Nephron progenitor cell (in vitro differentiated cells): ENCODE results near the gene ENOPH1.
"Not testable (repeated sequence)": the region's sequence is repeated elsewhere in the genome, so short reads cannot be mapped to it uniquely, and the experiment has no call there.

Experiments
- DNase-seq: peaks from one replicate; pipeline ENCODE4 v3.0.0; 2021
- H3K27ac Mint-ChIP-seq: 2 replicates; pipeline ENCODE4 v1.8.0; 2021; ENCODE audit warnings: mild to moderate bottlenecking, moderate library complexity, mixed read lengths
- H3K27me3 Mint-ChIP-seq: 2 replicates; pipeline ENCODE4 v1.8.0; 2021; ENCODE audit warnings: mild to moderate bottlenecking, low read depth, mixed read lengths; ENCODE audit not compliant: poor library complexity
- H3K36me3 Mint-ChIP-seq: 2 replicates; pipeline ENCODE4 v1.8.0; 2021; ENCODE audit warnings: low read depth, mixed read lengths
- H3K4me1 Mint-ChIP-seq: 2 replicates; pipeline ENCODE4 v1.8.0; 2021; ENCODE audit warnings: mixed read lengths
- H3K4me3 Mint-ChIP-seq: 2 replicates; pipeline ENCODE4 v1.8.0; 2021; ENCODE audit warnings: mild to moderate bottlenecking, moderate library complexity, mixed read lengths
- H3K9me3 Mint-ChIP-seq: 2 replicates; pipeline ENCODE4 v1.8.0; 2021; ENCODE audit warnings: mild to moderate bottlenecking, moderate library complexity, mixed read lengths
- TF ChIP-seq, protein P1 (sequence below): fragments of 200-600 bp; sonication (generic); IDR thresholded peaks from 2 replicates; pipeline ENCODE4 v1.5.0; 2021; ENCODE audit warnings: antibody characterized with exemption

Gene ENOPH1

GRCh38 chr4:82430193-82430963 is at the start of gene ENOPH1, which contains the start of gene HNRNPDL:
ENOPH1 (plus strand) TSS chr4:82430590; CDS start chr4:82430830, 240 bp downstream.
HNRNPDL (minus strand) TSS chr4:82430462; CDS start chr4:82429690, 772 bp downstream.
- peak; percentile 95 for DNase-seq
- Mint-ChIP-seq H3K4me1 (peaks cover 66% of the 10 kb centered on the region), H3K27me3 (peaks cover 3% of the 10 kb centered on the region), H3K4me3 (peak within 1 kb of the TSS; percentile 100), H3K9me3 (no peaks in the 10 kb centered on the region), H3K36me3 (peaks cover 64% of the 10 kb centered on the region), H3K27ac (peak within 1 kb of the TSS; percentile 100)
- TF ChIP-seq, protein P1, sequence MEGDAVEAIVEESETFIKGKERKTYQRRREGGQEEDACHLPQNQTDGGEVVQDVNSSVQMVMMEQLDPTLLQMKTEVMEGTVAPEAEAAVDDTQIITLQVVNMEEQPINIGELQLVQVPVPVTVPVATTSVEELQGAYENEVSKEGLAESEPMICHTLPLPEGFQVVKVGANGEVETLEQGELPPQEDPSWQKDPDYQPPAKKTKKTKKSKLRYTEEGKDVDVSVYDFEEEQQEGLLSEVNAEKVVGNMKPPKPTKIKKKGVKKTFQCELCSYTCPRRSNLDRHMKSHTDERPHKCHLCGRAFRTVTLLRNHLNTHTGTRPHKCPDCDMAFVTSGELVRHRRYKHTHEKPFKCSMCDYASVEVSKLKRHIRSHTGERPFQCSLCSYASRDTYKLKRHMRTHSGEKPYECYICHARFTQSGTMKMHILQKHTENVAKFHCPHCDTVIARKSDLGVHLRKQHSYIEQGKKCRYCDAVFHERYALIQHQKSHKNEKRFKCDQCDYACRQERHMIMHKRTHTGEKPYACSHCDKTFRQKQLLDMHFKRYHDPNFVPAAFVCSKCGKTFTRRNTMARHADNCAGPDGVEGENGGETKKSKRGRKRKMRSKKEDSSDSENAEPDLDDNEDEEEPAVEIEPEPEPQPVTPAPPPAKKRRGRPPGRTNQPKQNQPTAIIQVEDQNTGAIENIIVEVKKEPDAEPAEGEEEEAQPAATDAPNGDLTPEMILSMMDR, result no peak

- Mint-ChIP-seq H3K4me1 (peaks cover 29% of the 10 kb centered on the region), H3K4me3 (no peak overlapping the region), H3K27ac (peak overlapping the region; percentile 45), H3K9me3 (peaks cover 29% of the 10 kb centered on the region), H3K36me3 (peaks cover 26% of the 10 kb centered on the region), H3K27me3 (no peaks in the 10 kb centered on the region)
- TF ChIP-seq, protein P1, result no peak
- DNase-seq, result no peak
Observed at GRCh38 chr4:82380831-82381230, 49.6 kb upstream of the ENOPH1 start.

DNA sequence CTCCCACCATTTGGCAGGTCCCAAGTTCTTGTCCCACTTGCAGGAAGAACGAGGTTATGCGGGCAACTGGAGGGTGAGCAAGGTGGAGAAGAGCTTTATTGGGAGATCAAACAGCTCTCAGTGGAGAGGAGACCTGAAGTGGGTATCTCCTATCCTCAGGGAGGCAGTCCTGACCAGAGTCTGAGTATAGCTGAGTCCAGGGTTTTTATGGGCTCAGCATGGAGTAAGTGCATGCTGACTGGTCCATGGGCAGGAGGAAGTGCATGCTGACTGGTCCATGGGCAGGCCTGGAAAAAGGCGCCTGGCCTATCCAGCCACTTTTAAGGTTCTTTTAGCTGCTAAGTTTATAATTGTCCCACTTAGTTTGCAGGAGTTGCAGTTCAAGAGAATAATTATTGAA is 49.2 kb upstream of the ENOPH1 start:
- Mint-ChIP-seq H3K9me3 (peaks cover 27% of the 10 kb centered on the region), H3K27me3 (no peaks in the 10 kb centered on the region), H3K36me3 (peaks cover 22% of the 10 kb centered on the region), H3K4me3 (no peak overlapping the region), H3K27ac (no peak overlapping the region), H3K4me1 (peaks cover 25% of the 10 kb centered on the region)
- no peak for DNase-seq
- TF ChIP-seq, protein P1, result no peak

DNA sequence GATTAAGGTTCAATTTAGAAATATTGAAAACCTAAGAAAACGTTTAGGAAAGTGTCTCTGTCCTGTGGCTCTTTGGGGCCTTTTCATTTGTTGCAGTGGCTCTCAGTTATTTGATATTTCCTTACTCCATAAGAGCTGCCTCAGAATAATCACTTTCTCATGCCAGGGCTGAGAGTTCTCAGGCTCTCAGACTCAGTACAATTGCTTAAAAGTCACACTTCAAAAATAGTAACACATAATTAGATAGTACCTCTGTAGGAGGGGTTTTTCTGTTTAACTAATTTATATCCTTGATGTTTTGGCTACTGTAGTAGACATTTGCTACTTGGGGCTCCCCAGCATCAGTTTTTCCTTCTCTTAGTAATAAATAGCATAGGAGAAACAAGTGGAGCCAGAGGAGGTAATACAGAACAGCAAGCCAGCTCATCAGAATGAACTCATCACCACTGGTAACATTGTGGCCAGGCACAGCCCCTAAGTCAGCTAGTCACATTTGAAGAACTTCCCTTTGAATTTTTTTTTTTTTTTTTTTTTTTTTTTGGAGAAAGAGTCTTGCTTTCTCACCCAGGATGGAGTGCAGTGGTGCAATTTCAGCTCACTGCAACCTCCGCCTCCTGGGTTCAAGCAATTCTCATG is 48.6 kb upstream of the ENOPH1 start:
- Mint-ChIP-seq H3K27me3 (peaks cover 3% of the 10 kb centered on the region), H3K4me3 (no peak overlapping the region), H3K9me3 (peaks cover 28% of the 10 kb centered on the region), H3K27ac (no peak overlapping the region), H3K4me1 (peaks cover 21% of the 10 kb centered on the region), H3K36me3 (peaks cover 17% of the 10 kb centered on the region)
- TF ChIP-seq, protein P1, result no peak
- no peak for DNase-seq

GRCh38 chr4:82382751-82383150 is 47.6 kb upstream of the ENOPH1 start:
- Mint-ChIP-seq H3K36me3 (peaks cover 11% of the 10 kb centered on the region), H3K27ac (no peak overlapping the region)

GRCh38 chr4:82386312-82386711 is 44.1 kb upstream of the ENOPH1 start:
- DNase-seq, H3K27me3 Mint-ChIP-seq, H3K4me1 Mint-ChIP-seq, H3K36me3 Mint-ChIP-seq, H3K27ac Mint-ChIP-seq, H3K4me3 Mint-ChIP-seq: not testable (repeated sequence)
- H3K9me3 Mint-ChIP-seq, result peaks cover 27% of the 10 kb centered on the region

More at GRCh38 chr4:82382751-82383150, 47.6 kb upstream of the ENOPH1 start:
- TF ChIP-seq, protein P1, result no peak
- no peak for DNase-seq
- H3K27me3 Mint-ChIP-seq, result peaks cover 6% of the 10 kb centered on the region
- no peak overlapping the region for H3K4me3 Mint-ChIP-seq
- peaks cover 21% of the 10 kb centered on the region for H3K4me1 Mint-ChIP-seq
- H3K9me3 Mint-ChIP-seq, result peaks cover 28% of the 10 kb centered on the region
